Hindlimb muscle (tissue), 1 donor: ENCODE data around the gene AZIN2. TPM values are rescaled to one million over a fixed set of nuclear protein-coding genes. Genes with fewer than 3 reads are reported as not detected.
"Not testable (repeated sequence)": the region's sequence is repeated elsewhere in the genome, so short reads cannot be mapped to it uniquely, and the experiment has no call there.

Source experiments
- DNase-seq: peaks from one replicate; pipeline ENCODE4 v3.0.0-alpha.2; 2013
- polyA plus RNA-seq: library from polyadenylated mRNA; unstranded; fragments of 120-200 nt; gene quantifications from one replicate; pipeline ENCODE4 v1.2.1, GENCODE V29; 2013; ENCODE audit not compliant: insufficient read length

AZIN2 gene
- polyA plus RNA-seq, 1 donor, result 5.2 TPM

GRCh38 chr1:33130297-33130696 lies 49.3 kb downstream of the AZIN2 start:
- DNase-seq, result no peak

GRCh38 chr1:33131191-33131590 lies 50.2 kb downstream of the AZIN2 start:
- DNase-seq, result no peak

GRCh38 chr1:33132549-33132948 lies 51.6 kb downstream of the AZIN2 start:
- DNase-seq, result no peak

DNA sequence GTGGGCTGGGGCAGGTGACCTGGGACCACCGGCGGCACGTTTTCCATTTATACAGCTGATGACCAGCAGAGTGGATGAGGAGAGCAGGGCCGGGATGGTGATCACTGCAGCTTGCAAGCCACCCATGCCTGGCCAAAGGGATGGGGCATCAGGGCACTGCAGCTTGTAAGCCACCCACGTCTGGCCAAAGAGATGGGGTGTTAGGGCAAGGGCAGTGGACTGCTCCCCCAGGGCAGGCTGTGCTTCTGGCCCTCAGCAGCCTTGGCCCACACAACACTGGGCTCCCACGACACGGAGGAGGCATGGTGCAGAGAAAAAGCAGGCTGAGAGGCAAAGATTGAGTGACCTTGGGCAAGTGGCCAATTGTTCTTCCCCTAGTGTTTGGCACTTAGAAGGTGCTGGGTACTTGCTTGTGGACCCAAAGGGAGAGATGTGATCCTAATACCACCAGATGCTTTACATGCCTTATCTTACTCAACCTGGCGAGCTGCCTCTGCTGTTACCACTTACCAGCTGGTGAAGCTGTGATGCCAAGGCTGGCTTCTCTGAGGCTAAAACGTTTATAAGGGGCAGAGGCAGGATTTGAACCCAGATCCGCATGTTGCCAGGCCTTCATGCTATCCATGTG lies 52.6 kb downstream of the AZIN2 start:
- no peak for DNase-seq

DNA sequence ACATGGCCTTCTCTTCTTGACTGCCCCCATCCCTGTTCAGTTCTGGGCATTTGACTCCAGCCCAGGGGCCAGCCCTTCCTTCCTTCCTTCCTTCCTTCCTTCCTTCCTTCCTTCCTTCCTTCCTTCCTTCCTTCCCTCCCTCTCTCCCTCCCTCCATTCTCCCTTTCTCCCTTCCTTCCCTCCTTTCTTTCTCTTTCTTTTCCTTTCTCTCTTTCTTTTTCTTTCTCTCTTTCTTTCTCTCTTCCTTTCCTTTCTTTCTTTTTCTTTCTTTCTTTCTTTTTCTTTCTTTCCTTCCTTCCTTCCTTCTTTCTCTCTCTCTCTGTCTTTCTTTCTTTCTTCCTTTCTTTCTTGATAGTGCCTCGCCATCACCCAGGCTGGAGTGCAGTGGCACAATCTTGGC lies 55.1 kb downstream of the AZIN2 start:
- DNase-seq, result not testable (repeated sequence)

DNA sequence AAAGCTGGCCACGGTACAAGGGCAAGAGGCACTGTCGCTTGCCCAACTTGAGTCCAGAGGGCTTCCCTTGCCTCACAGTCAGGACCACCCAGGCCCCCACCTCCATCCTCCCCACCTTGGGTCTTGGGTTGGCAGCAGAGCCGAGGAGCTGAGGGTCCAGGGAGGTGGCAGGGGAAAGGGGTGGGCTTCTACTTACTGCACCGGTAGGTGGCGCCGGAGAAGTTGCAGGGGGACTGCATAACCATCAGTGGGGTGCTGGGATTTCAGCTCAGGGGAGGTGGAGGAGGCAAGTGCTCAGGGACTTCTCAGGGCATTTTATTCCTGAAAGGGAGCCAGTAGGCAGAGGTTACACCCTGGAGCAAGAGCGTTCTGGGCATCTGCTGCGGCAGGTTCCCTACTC lies 56.8 kb downstream of the AZIN2 start:
- DNase-seq, result no peak

GRCh38 chr1:33140153-33141149 lies 59.5 kb downstream of the AZIN2 start:
- DNase-seq, result no peak

- DNase-seq, result no peak
Observed at GRCh38 chr1:33141216-33141615, 60.3 kb downstream of the AZIN2 start.

GRCh38 chr1:33141781-33142180 lies 60.8 kb downstream of the AZIN2 start:
- no peak for DNase-seq

GRCh38 chr1:33142483-33143064 lies 61.6 kb downstream of the AZIN2 start:
- DNase-seq, result no peak

GRCh38 chr1:33143176-33143575 lies 62.2 kb downstream of the AZIN2 start:
- peak; percentile 73 for DNase-seq

- DNase-seq, result no peak
Observed at GRCh38 chr1:33143698-33144097, 62.7 kb downstream of the AZIN2 start.

DNA sequence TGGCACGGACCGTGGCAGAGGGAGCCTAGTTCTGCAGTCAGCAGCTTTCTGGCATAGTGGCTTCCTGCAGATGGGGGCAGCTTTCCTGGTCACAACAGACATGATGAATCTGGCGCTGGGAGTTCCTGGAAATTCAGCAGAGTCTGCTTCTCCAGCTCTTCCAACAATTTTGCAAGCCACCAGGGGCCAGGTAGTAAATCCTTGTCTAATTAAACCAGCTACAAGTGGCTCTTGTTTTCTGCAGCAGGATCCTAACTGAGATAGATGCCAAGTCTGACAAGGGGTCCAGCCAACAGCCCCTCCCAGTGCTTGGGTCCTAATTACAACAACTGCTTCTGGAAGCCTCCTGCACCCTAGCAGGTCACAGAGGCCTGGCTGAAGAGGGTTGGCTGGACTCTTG lies 65.0 kb downstream of the AZIN2 start:
- no peak for DNase-seq

DNA sequence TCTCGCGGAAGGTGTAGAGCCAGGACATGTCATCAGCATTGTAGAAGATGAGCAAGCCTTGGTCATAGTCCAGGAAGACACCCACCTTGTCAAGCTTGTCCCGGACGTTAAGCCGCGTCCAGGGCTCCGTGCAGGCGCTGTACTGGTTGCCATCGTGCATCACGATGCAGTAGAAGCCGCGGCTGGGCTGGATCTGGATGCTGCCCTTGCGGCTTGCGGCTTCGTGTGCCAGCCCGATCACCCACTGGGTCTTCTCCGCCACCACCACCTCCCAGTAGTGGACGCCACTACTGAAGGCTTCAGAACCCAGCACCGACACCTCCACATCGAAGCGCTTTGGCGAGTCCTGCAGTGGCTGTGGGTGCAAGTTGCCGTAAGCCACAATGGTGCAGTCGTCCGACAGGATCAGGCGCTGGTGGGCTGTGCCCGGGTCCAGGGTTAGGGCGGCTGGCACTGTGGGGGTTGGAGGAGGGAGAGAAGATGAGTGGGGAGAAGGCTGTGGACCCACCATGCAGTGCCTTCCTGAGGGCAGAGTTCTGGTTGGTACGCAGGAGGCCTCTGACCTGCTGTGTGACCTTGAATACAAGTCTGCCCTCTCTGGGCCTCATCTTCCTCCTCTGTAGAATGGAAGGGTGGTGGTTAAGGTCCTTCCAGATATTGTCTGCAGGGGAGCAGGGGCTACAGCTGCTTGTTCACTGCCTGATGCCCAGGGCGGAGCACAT lies 66.5 kb downstream of the AZIN2 start:
- no peak for DNase-seq

DNA sequence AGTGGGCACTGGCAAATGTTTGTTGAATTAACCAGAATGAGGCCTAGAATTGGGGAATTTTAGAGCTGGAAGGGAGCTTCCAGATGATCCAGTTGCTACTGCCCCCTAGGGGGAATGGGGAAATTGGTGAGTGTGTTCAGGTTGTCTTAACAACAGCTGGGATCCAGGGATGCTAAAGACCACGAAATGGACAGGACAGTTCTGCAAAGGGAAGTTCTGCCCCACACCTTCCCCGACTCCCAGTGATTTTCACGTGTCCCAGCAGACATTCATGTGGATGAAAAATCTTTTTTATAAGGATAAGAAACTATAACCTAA lies 67.0 kb downstream of the AZIN2 start:
- no peak for DNase-seq

DNA sequence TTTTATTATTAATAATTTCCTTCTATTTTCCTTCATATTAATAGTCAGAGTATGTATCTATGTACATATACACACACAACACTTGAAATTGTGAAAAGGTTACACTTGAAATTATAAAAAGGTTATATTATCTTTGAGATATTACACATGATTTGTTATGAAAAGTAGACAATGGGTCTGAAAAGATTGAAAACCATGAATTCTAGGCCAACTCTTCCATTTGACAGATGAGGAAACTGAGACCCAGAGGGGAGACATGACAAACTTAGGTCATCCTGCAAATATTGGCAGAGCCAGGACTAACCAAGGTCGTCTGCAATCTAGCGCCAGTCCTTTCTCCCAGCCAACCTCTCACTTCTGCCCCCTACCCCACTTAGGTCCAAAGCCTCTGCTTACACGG lies 67.7 kb downstream of the AZIN2 start:
- DNase-seq, result no peak

DNA sequence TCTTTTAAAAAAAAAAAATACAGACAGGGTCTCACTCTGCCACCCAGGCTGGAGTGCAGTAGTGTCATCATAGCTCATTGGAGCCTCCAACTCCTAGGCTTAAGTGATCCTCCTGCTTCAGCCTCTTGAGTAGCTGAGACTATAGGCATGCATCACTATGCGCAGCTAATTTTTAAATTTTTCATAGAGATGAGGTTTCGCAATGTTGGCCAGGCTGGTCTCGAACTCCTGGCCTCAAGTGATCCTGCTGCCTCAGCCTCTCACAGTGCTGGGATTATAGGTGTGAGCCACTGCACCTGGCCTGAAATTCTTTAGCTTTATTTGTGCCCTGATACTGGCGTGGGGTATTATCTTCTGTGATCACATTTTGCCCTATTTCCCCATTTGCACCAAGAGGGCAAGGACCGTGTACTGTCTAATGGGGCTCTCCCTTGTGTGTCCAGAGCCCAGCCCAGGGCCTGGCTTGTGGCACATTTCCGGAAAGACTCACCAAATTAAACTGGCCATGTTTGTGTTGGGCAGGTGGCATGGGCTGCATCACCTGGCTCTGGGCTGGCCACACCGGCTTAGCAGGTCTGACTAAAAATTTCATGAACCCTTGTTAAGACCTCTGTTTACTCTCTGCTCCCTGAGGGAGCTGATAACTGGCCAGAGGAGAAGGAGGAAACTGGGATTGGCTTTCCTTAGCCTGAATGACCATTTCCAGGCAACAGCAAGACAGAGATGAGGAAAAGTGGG lies 68.7 kb downstream of the AZIN2 start:
- DNase-seq, result no peak

DNA sequence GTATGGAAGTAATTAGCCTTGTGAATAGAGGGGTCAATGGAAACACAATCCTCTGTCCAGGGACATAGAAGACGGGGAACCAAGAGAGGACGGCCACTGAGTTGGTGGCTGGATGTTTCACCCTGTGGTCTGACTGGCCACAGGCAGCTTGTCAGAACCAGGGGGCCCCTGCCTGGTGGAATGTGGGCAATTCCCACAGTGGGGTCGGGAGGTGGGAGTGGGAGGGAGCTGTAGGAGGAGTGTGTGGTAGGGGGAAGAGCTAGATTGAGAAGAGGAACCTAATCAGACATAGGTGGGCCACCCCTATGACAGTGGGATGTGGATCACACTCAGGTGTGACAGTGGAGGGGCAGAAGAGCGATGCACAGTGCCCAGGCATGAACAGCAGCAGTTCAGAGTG lies 69.6 kb downstream of the AZIN2 start:
- no peak for DNase-seq

GRCh38 chr1:33151116-33151515 lies 70.2 kb downstream of the AZIN2 start:
- DNase-seq, result no peak

DNA sequence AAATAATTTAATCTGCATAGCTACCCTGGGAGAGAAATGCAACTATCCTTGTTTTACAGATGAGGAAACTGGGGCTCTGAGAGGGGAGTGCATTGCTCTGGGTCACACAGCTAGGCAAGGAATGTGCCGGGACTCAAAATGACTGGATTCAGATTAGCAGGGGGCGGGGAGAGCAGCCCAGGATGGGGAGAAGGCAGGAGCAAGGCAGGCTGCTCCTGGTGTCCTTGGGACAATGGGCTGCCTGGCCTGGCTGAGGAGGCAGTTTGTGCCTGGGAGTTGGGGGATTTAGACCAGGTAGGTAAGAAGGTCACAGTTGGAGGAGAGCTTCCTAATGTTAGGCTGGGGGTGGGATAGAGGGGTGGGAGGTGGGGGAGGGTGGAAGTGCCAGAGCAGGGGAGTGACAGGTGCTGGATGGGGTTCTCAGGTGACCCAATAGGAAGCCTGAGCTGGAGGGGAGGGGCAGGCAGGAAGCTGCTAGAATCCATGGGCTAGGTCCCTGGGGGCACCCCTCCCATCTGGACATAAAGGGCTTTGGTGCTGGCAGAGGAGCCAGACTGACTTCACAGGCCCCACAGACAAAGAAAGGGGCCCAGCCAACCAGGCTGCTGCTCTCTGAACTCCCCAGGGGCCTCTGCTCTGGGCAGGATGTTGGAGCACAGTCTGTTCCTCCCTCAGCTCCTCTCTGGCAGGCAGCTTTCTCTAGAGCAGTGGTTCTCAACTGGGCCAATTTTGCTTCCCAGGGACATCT lies 71.9 kb downstream of the AZIN2 start:
- no peak for DNase-seq

DNA sequence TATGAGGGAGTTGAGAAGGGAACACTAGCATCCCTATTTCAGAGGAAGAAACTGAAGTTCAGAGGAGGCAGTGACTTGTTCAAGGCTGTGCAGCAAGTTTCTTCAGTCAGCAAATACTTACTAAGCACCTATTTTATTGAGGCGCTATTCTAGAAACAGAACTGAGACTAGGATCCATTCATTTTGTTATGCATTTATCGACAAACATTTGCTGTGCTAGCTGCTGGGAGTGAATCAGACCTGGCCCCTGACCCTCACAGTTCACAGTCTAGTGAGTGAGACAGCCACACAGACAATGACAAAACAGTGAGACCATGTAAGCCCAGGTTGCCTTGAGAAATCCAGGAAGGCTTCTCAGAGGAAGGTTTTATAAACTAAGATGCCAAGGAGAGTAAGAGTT lies 72.7 kb downstream of the AZIN2 start:
- DNase-seq, result no peak
